DOHH2 (cell line): ENCODE data around the gene IL1RAP.

Experiments
- CTCF ChIP-seq: fragments of 200-600 bp; sonication (generic); IDR thresholded peaks from one replicate; pipeline ENCODE4 v1.5.1; 2014; ENCODE audit warnings: antibody characterized with exemption, mild to moderate bottlenecking, low read depth, low read length; ENCODE audit not compliant: poor library complexity, severe bottlenecking
- EZH2phosphoT487 ChIP-seq: fragments of 200-600 bp; sonication (generic); IDR thresholded peaks from 2 replicates; pipeline ENCODE4 v1.6.1; 2017; ENCODE audit warnings: borderline replicate concordance, mild to moderate bottlenecking, antibody characterized with exemption, low read length, moderate library complexity, mixed read lengths

GRCh38 chr3:190532731-190533203, 18.9 kb downstream of the IL1RAP start:
- TF ChIP-seq CTCF: no peak
- TF ChIP-seq EZH2phosphoT487: no peak
